IPS-20b (cell line): ENCODE data around the gene PTPRF.

Experiments
- H3K27ac ChIP-seq: one replicate; pipeline ENCODE4 v1.5.1; 2013; ENCODE audit warnings: low read length
- H3K27me3 ChIP-seq: 2 replicates; pipeline ENCODE4 v1.6.1; 2013; ENCODE audit warnings: mild to moderate bottlenecking, low read length, inconsistent platforms; ENCODE audit not compliant: insufficient read depth
- H3K36me3 ChIP-seq: 2 replicates; pipeline ENCODE4 v1.6.1; 2013; ENCODE audit warnings: low read depth, mild to moderate bottlenecking, inconsistent platforms, low read length, moderate library complexity; ENCODE audit not compliant: insufficient read depth
- H3K4me1 ChIP-seq: 2 replicates; pipeline ENCODE4 v1.6.1; 2013; ENCODE audit warnings: mild to moderate bottlenecking, control low read depth, inconsistent platforms, low read length, moderate library complexity; ENCODE audit not compliant: insufficient read depth
- H3K4me3 ChIP-seq: 2 replicates; pipeline ENCODE4 v1.5.1; 2013; ENCODE audit warnings: mild to moderate bottlenecking, low read length, inconsistent platforms
- H3K9ac ChIP-seq: 2 replicates; pipeline ENCODE4 v1.6.1; 2013; ENCODE audit warnings: low read depth, mild to moderate bottlenecking, inconsistent platforms, low read length, moderate library complexity
- H3K9me3 ChIP-seq: 2 replicates; pipeline ENCODE4 v1.6.1; 2013; ENCODE audit warnings: mild to moderate bottlenecking, low read depth, low read length, inconsistent platforms; ENCODE audit not compliant: insufficient read depth

Gene PTPRF

GRCh38 chr1:43572538-43572937, 41.9 kb downstream of the PTPRF start:
- Histone ChIP-seq H3K9me3 (no peaks in the 10 kb centered on the region), H3K36me3 (peaks cover 54% of the 10 kb centered on the region), H3K27ac (no peak overlapping the region), H3K4me1 (no peaks in the 10 kb centered on the region), H3K9ac (no peak overlapping the region), H3K27me3 (no peaks in the 10 kb centered on the region), H3K4me3 (no peak overlapping the region)

- Histone ChIP-seq H3K27me3 (no peaks in the 10 kb centered on the region), H3K9me3 (no peaks in the 10 kb centered on the region), H3K27ac (no peak overlapping the region), H3K4me3 (no peak overlapping the region), H3K9ac (no peak overlapping the region), H3K36me3 (peaks cover 55% of the 10 kb centered on the region), H3K4me1 (no peaks in the 10 kb centered on the region)
These were observed 42.5 kb downstream of the PTPRF start for GRCh38 chr1:43573066-43573800.

- no peak overlapping the region for H3K9ac ChIP-seq
- H3K4me1 ChIP-seq, result no peaks in the 10 kb centered on the region
- no peak overlapping the region for H3K4me3 ChIP-seq
- H3K9me3 ChIP-seq, result no peaks in the 10 kb centered on the region
- H3K27ac ChIP-seq, result no peak overlapping the region
- no peaks in the 10 kb centered on the region for H3K27me3 ChIP-seq
- peaks cover 63% of the 10 kb centered on the region for H3K36me3 ChIP-seq
These were observed 45.8 kb downstream of the PTPRF start for GRCh38 chr1:43576521-43576920.

GRCh38 chr1:43577655-43578542, 47.2 kb downstream of the PTPRF start:
- Histone ChIP-seq H3K27ac (no peak overlapping the region), H3K9ac (no peak overlapping the region), H3K9me3 (no peaks in the 10 kb centered on the region), H3K4me3 (no peak overlapping the region), H3K36me3 (peaks cover 62% of the 10 kb centered on the region), H3K4me1 (no peaks in the 10 kb centered on the region), H3K27me3 (no peaks in the 10 kb centered on the region)

GRCh38 chr1:43580039-43580438, 49.4 kb downstream of the PTPRF start:
- Histone ChIP-seq H3K27ac (no peak overlapping the region), H3K4me1 (no peaks in the 10 kb centered on the region), H3K36me3 (peaks cover 60% of the 10 kb centered on the region), H3K4me3 (no peak overlapping the region), H3K27me3 (no peaks in the 10 kb centered on the region), H3K9ac (no peak overlapping the region), H3K9me3 (no peaks in the 10 kb centered on the region)

GRCh38 chr1:43582162-43582566, 51.5 kb downstream of the PTPRF start:
- H3K36me3 ChIP-seq, result peaks cover 54% of the 10 kb centered on the region
- no peaks in the 10 kb centered on the region for H3K4me1 ChIP-seq
- no peaks in the 10 kb centered on the region for H3K27me3 ChIP-seq
- H3K27ac ChIP-seq, result no peak overlapping the region
- no peak overlapping the region for H3K4me3 ChIP-seq
- H3K9me3 ChIP-seq, result no peaks in the 10 kb centered on the region
- no peak overlapping the region for H3K9ac ChIP-seq

- Histone ChIP-seq H3K9me3 (no peaks in the 10 kb centered on the region), H3K27me3 (no peaks in the 10 kb centered on the region), H3K4me1 (no peaks in the 10 kb centered on the region), H3K36me3 (peaks cover 54% of the 10 kb centered on the region), H3K27ac (no peak overlapping the region), H3K9ac (no peak overlapping the region; the same call in 1 of the 2 replicates), H3K4me3 (no peak overlapping the region)
These were observed 52.4 kb downstream of the PTPRF start for GRCh38 chr1:43583058-43583457.

- Histone ChIP-seq H3K9ac (no peak overlapping the region), H3K27ac (no peak overlapping the region), H3K4me3 (no peak overlapping the region), H3K9me3 (no peaks in the 10 kb centered on the region), H3K36me3 (peaks cover 49% of the 10 kb centered on the region), H3K27me3 (no peaks in the 10 kb centered on the region), H3K4me1 (no peaks in the 10 kb centered on the region)
These were observed 53.5 kb downstream of the PTPRF start for GRCh38 chr1:43584204-43584603.

- no peaks in the 10 kb centered on the region for H3K27me3 ChIP-seq
- no peak overlapping the region for H3K4me3 ChIP-seq
- no peak overlapping the region for H3K27ac ChIP-seq
- no peak overlapping the region for H3K9ac ChIP-seq
- peaks cover 52% of the 10 kb centered on the region for H3K36me3 ChIP-seq
- no peaks in the 10 kb centered on the region for H3K4me1 ChIP-seq
- no peaks in the 10 kb centered on the region for H3K9me3 ChIP-seq
These were observed 54.9 kb downstream of the PTPRF start for GRCh38 chr1:43585557-43585956.

GRCh38 chr1:43586136-43586731, 55.6 kb downstream of the PTPRF start:
- Histone ChIP-seq H3K9me3 (no peaks in the 10 kb centered on the region), H3K36me3 (peaks cover 52% of the 10 kb centered on the region), H3K4me3 (no peak overlapping the region), H3K27ac (no peak overlapping the region), H3K27me3 (no peaks in the 10 kb centered on the region), H3K9ac (no peak overlapping the region), H3K4me1 (no peaks in the 10 kb centered on the region)

GRCh38 chr1:43587001-43587400, 56.3 kb downstream of the PTPRF start:
- Histone ChIP-seq H3K4me1 (no peaks in the 10 kb centered on the region), H3K9ac (no peak overlapping the region), H3K27me3 (no peaks in the 10 kb centered on the region), H3K9me3 (no peaks in the 10 kb centered on the region), H3K4me3 (no peak overlapping the region), H3K27ac (no peak overlapping the region), H3K36me3 (peaks cover 52% of the 10 kb centered on the region)
